H1 (cell line): ENCODE data around the gene EIF2S2. TPM values are rescaled to one million over a fixed set of nuclear protein-coding genes. Genes with fewer than 3 reads are reported as not detected.

Experiments used
- PHF8 ChIP-seq: fragments of 200-600 bp; sonication (generic); conservative IDR thresholded peaks from 2 replicates; pipeline ENCODE4 v1.7.1; 2012; ENCODE audit warnings: low read depth, mild to moderate bottlenecking, inconsistent platforms, low read length, moderate library complexity
- SP2 ChIP-seq: IDR thresholded peaks from 2 replicates; pipeline ENCODE4 v1.6.1; 2012; ENCODE audit warnings: mild to moderate bottlenecking, low read length, inconsistent platforms
- polyA plus RNA-seq, 7 experiments: library from polyadenylated mRNA; depleted of rRNA in 3 of 7; stranded (reverse) in 5 of 7; unstranded in 2 of 7; fragments of >200 nt in 5 of 7; fragments of 200-250 nt in 2 of 7; gene quantifications; 1 replicate in 5 of 7; 2 replicates in 1 of 7; 4 replicates in 1 of 7; pipeline versions ENCODE4 v1.2.1 to v1.2.3, GENCODE V29; 2011 to 2013; ENCODE audit warnings: missing spikeins in 2 of 7, mixed read lengths in 2 of 7
- total RNA-seq: library from RNA; stranded (reverse); fragmentation: NEBNext Ultra II Directional; extraction: Animal tissue kit (Norgen Biotek cat#: 25700); gene quantifications from 2 replicates; pipeline ENCODE4 v1.2.1, GENCODE V29; 2021

EIF2S2 gene
- total and polyA plus RNA-seq, 2 of the 8 experiments (the other 6 are each of a cell fraction or from before 2014, with no cell fraction given): 59.5 to 142 TPM

- TF ChIP-seq SP2 (no peak), PHF8 (no peak)
Measured at GRCh38 chr20:34084227-34084923, 27.7 kb downstream of the EIF2S2 start (continued).
